A673 (cell line): Measurements from ENCODE around the gene LSM14A. TPM values are rescaled to one million over a fixed set of nuclear protein-coding genes. Genes with fewer than 3 reads are reported as not detected.
A peak's percentile ranks its signal among the peaks of the same experiment; 100 is the strongest.
"Not testable (repeated sequence)": the region's sequence is repeated elsewhere in the genome, so short reads cannot be mapped to it uniquely, and the experiment has no call there.

Experiments
- BruUV-seq: library from RNA; stranded (reverse); fragments of 400-500 nt; replicated peaks from 2 replicates; lab custom pipeline; 2021; lab: Mats Ljungman, UMichigan
- CTCF ChIA-PET: fragments of 300-600 bp; sonication (Branson Sonifier 250); formaldehyde crosslinking; loops from one replicate; lab custom pipeline; 2022; ENCODE audit warnings: antibody characterized with exemption; lab: Charles Lee
- POLR2A ChIA-PET: fragments of 300-600 bp; sonication (Branson Sonifier 250); formaldehyde crosslinking; loops from one replicate; lab custom pipeline; 2022; ENCODE audit warnings: antibody characterized with exemption; ENCODE audit not compliant: low non-redundant PET; lab: Charles Lee
- DNase-seq: peaks from one replicate; pipeline ENCODE4 v3.0.0-alpha.2; 2015; ENCODE audit warnings: low spot score
- H3K27ac ChIP-seq: fragments of 200-600 bp; sonication (generic); 2 replicates; pipeline ENCODE4 v1.5.1; 2016; ENCODE audit warnings: mixed run types, low read depth, mild to moderate bottlenecking, mixed read lengths, antibody characterized with exemption, low read length; ENCODE audit not compliant: poor library complexity, severe bottlenecking
- H3K27me3 ChIP-seq: fragments of 200-600 bp; sonication (generic); replicated peaks from 2 replicates; pipeline ENCODE4 v1.6.1; 2017; ENCODE audit warnings: mixed run types, low read depth, mild to moderate bottlenecking, mixed read lengths, antibody characterized with exemption, low read length; ENCODE audit not compliant: insufficient read depth, poor library complexity
- H3K36me3 ChIP-seq: fragments of 200-600 bp; sonication (generic); 2 replicates; pipeline ENCODE4 v1.6.1; 2016; ENCODE audit warnings: mixed run types, mild to moderate bottlenecking, mixed read lengths, antibody characterized with exemption, low read length; ENCODE audit not compliant: insufficient read depth, poor library complexity, severe bottlenecking
- H3K4me1 ChIP-seq: fragments of 200-600 bp; sonication (generic); 2 replicates; pipeline ENCODE4 v1.6.1; 2017; ENCODE audit warnings: mixed run types, mild to moderate bottlenecking, mixed read lengths, antibody characterized with exemption, low read length; ENCODE audit not compliant: insufficient read depth, poor library complexity, severe bottlenecking
- H3K4me3 ChIP-seq: fragments of 200-600 bp; sonication (generic); 2 replicates; pipeline ENCODE4 v1.5.1; 2016; ENCODE audit warnings: low read depth, mixed run types, mild to moderate bottlenecking, mixed read lengths, low read length; ENCODE audit not compliant: poor library complexity, severe bottlenecking
- H3K9me3 ChIP-seq: fragments of 200-600 bp; sonication (generic); 2 replicates; pipeline ENCODE4 v1.6.1; 2016; ENCODE audit warnings: mixed run types, low read depth, mild to moderate bottlenecking, mixed read lengths, antibody characterized with exemption, low read length; ENCODE audit not compliant: poor library complexity, severe bottlenecking
- CTCF ChIP-seq: fragments of 300-800, 200-600 bp; sonication (generic); conservative IDR thresholded peaks from 2 replicates; pipeline ENCODE4 v1.5.1; 2017; ENCODE audit warnings: low read depth, mild to moderate bottlenecking, antibody characterized with exemption, low read length, moderate library complexity, mixed read lengths
- EZH2 ChIP-seq: fragments of 200-600 bp; sonication (generic); IDR thresholded peaks from 2 replicates; pipeline ENCODE4 v1.6.1; 2017; ENCODE audit warnings: borderline replicate concordance, low read depth, mild to moderate bottlenecking, mixed read lengths, antibody characterized with exemption, low read length; ENCODE audit not compliant: poor library complexity, severe bottlenecking
- intact Hi-C: fragments of 100-400 bp; cut with micrococcal nuclease; formaldehyde crosslinking; loops from one replicate; pipeline ENCODE4 v1.10.0; 2022; ENCODE audit not compliant: unreplicated experiment
- total RNA-seq: library from RNA; stranded (reverse); gene quantifications from 2 replicates; pipeline ENCODE4 v1.2.3, GENCODE V29; 2021

The LSM14A gene
- total RNA-seq, 1 experiment from 2014 or later, result 137 TPM

- Histone ChIP-seq H3K27me3 (no peaks in the 10 kb centered on the region), H3K27ac (no peak overlapping the region), H3K4me1 (no peaks in the 10 kb centered on the region), H3K9me3 (no peaks in the 10 kb centered on the region), H3K4me3 (no peak overlapping the region), H3K36me3 (no peaks in the 10 kb centered on the region)
- no peak for DNase-seq
- ChIA-PET CTCF (no interaction called here), POLR2A (no interaction called here)
- TF ChIP-seq EZH2 (no peak), CTCF (no peak)
- intact Hi-C loops, result no loop called here
- no TSS peak for BruUV-seq
These were observed 7.0 kb upstream of the LSM14A start for GRCh38 chr19:34165295-34165738.

GRCh38 chr19:34169475-34170199 lies 2.7 kb upstream of the LSM14A start:
- H3K27ac ChIP-seq, H3K27me3 ChIP-seq, intact Hi-C loops, CTCF ChIA-PET, DNase-seq, H3K4me3 ChIP-seq, H3K36me3 ChIP-seq, H3K4me1 ChIP-seq, POLR2A ChIA-PET, H3K9me3 ChIP-seq, BruUV-seq: not testable (repeated sequence)

DNA sequence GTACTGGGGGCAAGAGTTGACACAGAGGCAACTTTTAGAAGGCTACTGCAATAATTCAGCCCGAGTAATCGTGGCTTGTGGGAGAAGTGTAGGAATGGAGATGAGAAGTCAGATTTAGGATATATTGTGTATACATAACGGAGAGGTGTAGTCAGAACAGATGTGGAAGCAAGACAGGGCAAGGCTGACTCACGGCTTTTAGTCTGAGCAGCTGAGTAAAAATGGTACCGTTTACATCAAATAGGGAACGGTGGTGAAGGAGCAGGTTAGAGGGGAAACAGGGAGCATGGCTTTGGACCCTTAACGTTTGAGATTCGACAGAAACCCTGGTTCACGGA lies 796 bp upstream of the LSM14A start:
- ChIA-PET CTCF (no interaction called here), POLR2A (interaction anchor here (0.5 to 0.7 kb wide), 2 partner anchors 170 to 744 kb away, joined by 3 to 8 read pairs; no protein-coding TSS in a partner anchor)
- H3K36me3 ChIP-seq, result peaks cover 3% of the 10 kb centered on the region
- peak overlapping the region; percentile 98 for H3K4me3 ChIP-seq
- TF ChIP-seq EZH2, result no peak
- TF ChIP-seq CTCF, result no peak
- DNase-seq, result no peak
- peaks cover 27% of the 10 kb centered on the region for H3K4me1 ChIP-seq
- intact Hi-C loops, result no loop called here
- H3K27ac ChIP-seq, result peak overlapping the region; percentile 99
- no peaks in the 10 kb centered on the region for H3K9me3 ChIP-seq
- BruUV-seq, result no TSS peak
- H3K27me3 ChIP-seq, result no peaks in the 10 kb centered on the region
